COLO668 (cell line): ENCODE results near the gene OR2T29.
"Not testable (repeated sequence)": the region's sequence is repeated elsewhere in the genome, so short reads cannot be mapped to it uniquely, and the experiment has no call there.

Experiments used
- DNase-seq: peaks from one replicate; lab custom pipeline; 2025; ENCODE audit not compliant: unreplicated experiment; lab: John Stamatoyannopoulos, UW

The OR2T29 gene, protein sequence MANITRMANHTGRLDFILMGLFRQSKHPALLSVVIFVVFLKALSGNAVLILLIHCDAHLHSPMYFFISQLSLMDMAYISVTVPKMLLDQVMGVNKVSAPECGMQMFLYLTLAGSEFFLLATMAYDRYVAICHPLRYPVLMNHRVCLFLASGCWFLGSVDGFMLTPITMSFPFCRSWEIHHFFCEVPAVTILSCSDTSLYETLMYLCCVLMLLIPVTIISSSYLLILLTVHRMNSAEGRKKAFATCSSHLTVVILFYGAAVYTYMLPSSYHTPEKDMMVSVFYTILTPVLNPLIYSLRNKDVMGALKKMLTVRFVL

DNA sequence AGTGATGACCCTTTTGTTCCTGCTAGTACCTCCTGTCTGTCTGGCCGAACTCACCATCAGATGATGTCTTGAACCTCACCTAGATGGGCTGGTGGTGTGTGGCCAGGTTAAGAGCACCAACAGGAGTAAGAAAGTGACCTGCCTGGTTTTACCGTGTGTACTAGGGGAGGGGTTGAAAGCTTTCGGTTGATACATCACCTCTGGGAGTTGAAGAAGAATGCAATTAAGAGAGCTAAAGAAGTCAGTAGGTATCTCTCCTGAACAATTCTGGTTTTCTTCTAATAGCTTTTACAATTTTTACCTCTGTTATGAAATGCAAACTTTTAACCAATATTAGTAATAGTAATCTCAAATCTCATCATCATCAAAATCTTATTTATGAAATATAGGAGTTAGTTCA, at the start of gene OR2T29:
Gene OR2T29 (minus strand): TSS at position 101 of the 400 bp plus-strand sequence. CDS start 3,281 bp downstream, outside the sequence.
- DNase-seq: not testable (repeated sequence)

DNA sequence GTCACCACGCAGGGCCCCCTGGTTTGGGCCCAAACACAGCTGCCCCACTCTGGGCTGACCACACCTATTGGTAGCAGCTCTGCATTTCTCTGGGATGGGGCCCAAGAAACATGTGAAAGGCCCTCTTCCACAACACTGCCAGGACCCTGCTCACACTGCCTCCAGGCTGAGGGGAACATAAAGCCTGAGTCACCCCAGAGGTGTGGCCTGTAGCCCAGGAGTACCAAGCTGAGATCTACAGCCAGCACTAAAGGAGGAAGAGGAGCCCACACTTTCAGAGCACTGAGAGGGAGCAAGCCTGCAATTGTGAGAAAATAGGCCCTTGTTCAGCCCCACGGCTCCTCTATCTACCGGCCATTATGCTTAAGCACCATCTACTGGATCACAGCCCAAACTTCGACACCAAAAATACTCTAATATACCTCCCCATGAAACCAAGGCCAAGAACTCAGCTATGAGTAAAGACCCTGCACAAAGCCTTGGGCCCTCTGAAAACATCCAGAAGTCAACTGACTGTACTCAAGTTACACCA, 49.4 kb upstream of the OR2T29 start:
- no peak for DNase-seq

DNA sequence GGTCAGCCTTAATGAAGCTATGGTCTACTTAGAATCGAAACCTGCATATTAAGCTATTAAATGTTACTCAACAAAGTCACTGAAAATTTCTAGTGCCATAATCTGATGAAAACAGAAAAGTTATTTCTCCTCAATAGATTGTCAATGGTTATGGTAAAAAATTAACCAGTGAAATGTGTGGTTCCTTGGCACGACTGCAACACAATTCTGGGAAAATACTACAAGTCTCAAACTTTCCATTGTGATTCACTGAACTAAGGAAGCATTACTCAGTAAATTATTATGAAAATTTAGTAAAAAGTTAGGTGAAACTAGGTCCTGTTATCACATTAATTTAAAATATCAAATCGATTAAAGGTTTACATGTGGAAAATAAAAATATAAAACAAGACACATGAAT, 47.7 kb upstream of the OR2T29 start:
- DNase-seq: no peak

DNA sequence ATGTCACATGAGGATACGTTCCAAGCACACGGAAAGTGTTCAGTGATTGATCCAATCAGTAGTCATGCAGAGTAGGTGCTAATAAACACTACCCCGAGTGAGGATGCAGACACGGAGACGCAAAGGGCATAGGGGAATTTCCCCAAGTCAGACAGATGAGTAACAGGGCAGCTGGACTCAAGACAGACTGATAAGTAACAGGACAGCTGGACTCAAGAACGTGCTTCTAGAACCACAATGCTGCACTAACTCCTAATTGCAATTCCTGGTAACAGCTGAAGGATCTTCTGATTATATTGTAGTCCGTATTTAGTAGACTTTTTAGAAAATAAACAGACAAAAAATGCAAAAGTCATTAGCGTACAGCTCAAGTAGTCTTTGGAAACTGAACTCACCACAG, 36.8 kb upstream of the OR2T29 start:
- no peak for DNase-seq

DNA sequence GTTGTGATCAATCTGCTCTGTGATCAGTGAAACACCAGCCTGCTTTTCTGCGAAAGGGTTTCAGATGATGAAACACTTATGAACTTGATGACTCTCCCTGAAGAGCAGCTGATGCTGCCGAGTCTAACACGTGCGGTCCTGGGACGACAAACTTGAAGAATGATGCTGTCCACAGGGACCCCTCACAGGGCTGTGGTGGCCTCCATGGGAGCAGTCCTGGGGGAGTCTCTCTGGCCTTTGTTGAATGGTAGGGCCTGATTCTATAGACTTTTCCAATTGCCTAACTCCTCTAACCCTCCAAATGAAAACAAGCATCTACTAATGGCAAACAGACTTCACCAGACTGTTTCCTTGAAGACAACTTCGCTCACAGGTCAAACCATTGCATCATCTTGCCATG, 35.0 kb upstream of the OR2T29 start, which contains the start of gene OR2T10:
Gene OR2T10 (minus strand): TSS at position 112 of the 400 bp plus-strand sequence. CDS start 3,932 bp downstream, outside the sequence.
- DNase-seq: no peak

DNA sequence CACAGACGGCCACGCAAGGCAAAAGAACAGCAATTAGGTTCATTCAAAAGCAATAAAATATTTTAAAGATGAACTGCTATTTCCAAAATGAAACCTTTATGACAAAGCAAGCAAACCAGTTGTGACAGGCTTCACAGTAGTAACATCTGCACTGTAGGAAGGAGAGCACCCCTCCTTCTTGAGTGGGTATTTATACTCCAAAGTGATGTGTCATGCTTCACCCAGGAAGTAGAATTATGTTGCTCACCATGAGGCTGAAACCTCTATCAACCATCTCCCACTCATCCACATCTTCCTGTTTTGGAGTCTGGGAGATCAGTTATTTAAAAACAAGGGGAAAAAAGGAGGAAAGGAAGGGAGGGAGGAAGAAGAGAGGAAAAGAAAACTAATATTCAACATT, 34.0 kb upstream of the OR2T29 start:
- no peak for DNase-seq

DNA sequence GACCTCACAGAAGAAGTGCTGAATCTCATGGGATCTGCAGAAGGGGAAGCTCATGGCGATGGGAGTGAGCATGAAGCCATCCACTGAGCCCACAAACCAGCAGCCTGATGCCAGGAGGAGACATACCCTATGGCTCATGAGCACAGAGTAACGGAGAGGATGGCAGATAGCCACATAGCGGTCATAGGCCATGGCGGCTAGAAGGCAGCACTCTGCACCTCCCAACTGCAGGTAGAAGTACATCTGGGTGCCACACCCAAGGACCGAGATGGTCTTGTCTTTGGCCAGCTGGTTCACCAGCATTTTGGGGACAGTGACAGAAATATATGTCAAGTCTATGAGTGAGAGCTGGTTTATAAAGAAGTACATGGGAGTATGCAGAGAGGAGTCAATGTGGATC, 30.7 kb upstream of the OR2T29 start:
- no peak for DNase-seq

DNA sequence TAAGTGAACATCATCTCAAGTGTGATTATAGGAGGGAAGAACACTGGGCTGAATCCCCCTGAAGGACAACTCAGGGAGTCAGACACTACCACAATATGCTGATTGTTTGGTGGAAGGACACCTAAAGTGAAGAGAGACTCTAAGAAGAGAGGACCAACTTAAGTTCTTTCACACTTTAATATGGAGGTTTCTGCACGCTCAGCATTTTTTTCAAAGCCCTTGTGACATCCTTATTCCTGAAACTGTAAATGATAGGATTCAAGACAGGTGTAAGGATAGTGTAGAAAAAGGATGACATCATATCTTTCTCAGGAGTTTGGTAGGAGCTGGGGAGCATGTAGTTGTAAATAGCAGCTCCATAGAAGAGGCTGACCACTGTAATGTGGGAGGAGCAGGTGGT, 30.1 kb upstream of the OR2T29 start:
- no peak for DNase-seq

DNA sequence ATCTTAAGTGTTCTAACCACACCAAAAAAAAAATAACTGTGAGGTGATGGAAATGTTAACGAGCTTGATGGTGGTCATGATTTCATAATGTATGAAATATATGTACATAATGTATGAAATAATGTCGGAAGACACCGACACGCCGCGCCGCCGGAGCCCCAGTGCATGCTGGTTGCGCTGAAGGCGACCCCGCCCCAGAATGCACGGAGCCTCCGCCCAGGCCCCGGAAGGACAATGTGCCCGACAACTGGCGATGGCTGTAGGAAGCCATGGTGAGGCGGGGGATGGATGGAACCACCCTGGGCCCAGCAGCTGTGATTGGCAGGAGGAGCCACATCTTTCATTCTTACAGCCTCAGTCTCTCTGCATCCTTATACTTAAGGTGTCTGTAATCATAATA, 27.5 kb upstream of the OR2T29 start:
- DNase-seq: no peak

DNA sequence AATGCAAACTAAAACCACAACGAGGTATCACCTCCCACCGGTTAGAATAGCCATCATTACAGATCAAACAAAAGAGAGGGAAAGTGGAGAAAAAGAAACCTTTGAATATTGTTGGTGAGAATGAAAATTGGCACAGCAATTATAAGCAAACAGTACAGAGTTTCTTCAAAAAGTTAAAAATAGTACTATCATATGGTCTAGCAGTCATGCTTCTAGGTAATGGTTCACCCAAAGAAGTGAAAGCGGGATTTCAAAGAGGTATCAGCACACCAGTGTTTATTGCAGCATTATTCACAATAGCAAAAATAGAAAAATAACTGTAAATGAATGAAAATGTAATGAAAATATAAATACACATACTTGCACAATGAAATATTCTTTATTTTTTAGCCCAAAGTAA, 26.8 kb upstream of the OR2T29 start:
- DNase-seq: no peak

DNA sequence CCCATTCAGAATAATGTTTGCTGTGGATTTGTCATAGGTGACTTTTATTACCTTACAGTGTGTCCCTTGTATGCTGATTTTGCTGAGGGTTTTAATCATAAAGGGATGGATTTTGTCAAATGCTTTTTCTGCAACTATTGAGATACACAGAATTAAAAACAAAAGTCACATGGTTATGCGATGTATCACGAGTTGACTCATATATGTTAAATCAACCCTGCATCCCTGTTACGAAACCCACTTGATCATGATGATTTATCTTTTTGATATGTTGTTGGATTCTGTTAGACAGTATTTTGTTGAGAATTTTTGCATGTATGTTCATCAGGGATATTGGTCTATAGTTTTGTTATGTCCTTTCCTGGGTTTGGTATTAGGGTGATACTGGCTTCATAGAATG, 22.7 kb upstream of the OR2T29 start:
- no peak for DNase-seq

DNA sequence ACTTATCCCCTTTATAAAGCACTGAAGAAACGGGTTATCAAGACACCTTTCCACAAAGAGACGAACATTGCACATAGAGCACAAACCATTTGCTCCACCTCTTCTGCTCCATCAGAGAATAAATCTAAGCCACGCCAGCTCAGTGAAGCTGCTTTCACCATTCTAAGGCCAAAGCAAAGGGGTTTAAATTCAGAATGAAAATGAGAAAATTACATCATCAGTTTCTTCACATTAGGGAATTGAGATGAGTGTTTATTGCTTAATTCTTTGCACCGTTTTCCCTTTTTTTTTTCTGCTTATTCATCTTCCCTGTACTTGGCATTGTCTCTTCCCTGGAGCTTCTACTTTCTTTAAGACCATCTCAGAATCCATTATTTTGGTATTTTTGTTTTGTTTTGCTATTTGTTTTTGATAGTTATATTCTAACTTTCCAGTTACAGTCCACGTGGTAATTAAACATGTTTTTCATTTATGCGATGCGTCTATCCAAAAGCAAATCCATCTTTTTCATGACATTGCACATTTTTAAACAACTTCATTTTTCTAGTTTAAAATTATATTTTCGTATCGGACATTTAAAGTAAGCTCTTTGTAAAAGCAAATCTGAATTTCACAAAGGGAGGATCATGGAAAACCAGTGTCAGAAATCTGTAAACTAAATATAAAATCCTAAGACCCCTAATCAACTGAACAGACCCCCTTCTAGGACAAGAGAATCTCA, 13.8 kb upstream of the OR2T29 start:
- no peak for DNase-seq

DNA sequence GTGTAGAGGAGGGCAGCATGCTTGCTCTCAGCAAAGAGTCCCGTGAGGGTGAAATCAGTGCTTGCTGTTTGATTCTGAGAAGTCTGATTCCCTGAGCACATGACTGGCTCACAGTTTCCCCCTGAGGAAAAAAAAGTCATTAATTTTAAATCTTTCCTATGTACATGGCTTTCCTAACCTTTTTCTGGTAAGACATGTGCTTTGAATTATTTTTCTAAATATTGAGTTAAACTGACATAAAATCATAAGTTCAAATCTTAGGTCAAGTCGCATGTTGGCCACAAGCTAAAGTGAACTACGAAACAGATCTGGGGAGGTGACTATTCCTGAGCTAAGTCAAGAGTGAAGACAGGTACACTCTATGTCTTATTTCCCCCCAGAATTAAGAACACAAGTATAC, 12.1 kb upstream of the OR2T29 start, which contains the start of gene OR2T34:
Gene OR2T34 (minus strand): TSS at position 101 of the 400 bp plus-strand sequence. CDS start 0 bp downstream, at position 101.
- DNase-seq: not testable (repeated sequence)

DNA sequence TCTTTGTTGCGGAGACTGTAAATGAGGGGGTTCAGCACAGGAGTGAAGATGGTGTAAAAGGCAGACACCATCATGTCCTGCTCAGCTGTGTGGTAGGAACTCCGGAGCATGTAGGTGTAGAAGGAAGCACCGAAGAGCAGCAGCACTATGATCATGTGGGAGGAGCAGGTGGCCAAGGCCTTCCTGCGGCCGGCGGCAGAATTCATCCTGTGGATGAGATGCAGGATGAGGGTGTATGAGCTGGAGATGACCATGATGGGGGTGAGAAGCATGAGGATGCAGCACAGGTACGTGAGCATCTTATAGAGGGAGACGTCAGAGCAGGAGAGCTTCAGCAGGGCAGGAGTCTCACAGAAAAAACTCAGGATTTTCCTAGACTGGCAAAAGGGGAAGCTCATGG, 11.3 kb upstream of the OR2T29 start:
- DNase-seq: not testable (repeated sequence)

DNA sequence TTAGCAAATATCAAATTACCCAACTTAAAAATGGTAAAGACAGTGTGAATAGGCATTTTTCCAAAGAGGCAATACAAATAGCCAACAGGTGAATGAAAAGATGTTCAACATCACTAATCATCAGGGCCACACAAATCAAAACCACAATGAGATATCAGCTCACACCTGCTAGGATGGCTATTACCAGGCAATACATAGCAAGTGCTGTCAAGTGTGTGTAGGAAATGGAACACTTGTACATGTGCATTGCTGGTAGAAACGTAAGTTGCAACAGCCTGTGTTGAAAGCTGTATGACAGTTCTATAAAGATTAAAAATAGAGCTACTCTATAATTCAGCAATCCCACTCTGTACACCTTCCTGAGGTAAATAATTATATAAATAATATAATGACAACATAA, 9.5 kb upstream of the OR2T29 start:
- DNase-seq: not testable (repeated sequence)

DNA sequence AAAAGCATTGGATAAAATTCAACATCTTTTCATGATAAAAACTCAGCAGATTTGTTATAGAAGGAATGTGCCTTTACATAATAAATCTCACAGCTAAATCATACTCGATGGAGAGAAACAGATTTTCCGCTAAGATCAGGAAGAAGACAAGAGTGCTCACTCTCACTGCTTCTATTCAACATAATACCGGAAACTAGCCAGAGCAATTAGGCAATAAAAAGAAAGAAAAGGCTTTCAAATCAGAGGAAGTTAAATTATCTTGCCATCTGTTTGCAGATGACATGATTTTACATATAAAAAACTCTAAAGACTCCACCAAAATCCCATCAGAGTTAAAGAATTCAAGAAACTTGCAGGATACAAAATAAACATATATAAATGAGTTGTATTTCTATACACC, 8.2 kb upstream of the OR2T29 start:
- DNase-seq: not testable (repeated sequence)

DNA sequence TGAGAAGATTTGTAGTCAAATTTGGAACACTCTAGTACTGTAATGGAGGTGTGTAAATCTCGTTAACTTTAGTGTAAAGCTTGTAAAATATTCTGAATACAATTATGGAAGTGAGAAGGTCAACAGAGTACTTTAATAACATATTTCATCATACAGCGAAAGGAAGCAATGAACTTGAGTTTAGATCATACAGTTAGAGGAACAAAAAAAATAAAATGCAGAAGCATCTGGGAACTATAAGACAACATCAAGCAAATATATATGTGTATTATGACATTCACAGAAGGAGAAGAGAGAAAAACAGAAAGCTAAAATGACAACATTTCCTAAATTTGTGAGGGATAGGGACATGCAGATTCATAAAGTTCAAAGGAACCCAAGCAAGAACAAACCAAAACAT, 6.5 kb upstream of the OR2T29 start:
- not testable (repeated sequence) for DNase-seq

DNA sequence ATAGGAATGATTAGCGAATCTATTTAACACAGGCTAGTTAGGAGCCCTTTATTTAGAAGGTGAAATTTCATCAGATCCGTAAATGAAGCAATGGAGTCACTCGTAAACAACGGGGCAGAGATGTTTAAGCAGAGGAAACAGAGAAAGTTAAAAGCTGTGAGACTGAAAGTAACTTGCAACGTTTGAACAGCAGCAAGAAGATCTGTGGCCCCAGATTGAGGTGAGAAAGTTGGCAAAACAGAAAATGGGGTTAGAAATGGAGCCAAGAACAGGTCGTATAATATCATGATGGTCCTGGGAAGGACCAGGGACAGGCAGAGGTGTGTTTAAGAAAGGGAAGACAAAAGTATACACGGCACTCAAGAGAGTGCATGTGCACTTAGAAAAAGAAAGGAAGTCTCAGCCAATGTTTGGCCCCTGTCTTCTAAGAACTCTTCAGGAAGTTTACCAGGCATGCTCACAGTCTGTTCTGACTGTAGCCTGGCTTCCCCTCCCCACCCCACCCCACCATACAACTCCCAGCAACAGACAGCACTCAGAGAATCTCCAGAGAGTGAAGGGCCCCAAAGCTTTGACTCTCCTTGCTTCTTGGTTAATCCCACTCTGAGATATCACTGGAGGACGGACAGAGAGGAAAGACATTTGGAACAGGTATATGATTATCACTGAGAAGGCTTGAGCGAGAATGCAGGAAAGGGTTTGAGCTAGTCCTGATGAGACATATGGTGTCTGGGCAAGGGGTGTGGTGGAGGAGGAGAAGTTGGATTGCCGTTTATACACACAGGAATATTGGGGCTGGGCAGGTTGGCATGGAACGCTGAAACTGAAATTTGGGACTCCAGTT, 3.2 kb upstream of the OR2T29 start:
- not testable (repeated sequence) for DNase-seq

DNA sequence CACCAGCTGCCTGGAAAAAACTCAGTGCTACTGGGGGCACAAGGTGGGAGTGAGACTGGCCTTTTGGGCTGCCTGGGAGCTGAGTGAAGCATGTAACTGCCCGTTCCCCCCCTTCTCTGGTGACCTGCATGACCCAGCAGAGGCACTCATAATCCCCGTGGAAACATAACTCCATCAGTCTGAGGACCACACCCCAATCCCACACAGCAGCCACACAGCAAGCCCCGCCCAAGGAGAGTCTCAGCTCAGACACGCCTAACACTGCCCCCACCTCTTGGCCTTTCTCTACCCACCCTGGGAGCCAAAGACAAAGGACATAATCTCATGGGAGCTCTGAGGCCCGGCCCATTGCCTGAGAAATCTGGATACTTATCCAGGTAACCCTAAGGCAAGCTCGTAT, 11.5 kb downstream of the OR2T29 start:
- DNase-seq: not testable (repeated sequence)

DNA sequence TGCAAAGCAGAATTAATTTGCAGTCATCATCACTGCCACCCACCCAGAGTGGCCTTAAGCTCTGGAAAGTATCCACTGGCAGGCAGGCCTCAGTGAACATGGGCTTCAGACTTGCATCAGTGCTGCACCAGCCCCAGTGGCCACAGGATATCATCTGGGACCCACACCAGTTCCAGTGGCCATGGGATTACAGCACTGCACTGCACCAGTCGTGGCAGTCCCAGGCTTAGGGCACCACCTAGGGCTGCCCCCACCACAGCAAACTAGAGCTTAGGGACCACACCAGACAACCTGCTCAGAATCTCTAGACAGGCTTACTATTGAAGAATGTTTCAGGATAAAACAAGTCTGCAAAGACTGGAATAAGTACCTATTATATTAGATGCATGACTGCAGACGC, 15.2 kb downstream of the OR2T29 start:
- DNase-seq: not testable (repeated sequence)

DNA sequence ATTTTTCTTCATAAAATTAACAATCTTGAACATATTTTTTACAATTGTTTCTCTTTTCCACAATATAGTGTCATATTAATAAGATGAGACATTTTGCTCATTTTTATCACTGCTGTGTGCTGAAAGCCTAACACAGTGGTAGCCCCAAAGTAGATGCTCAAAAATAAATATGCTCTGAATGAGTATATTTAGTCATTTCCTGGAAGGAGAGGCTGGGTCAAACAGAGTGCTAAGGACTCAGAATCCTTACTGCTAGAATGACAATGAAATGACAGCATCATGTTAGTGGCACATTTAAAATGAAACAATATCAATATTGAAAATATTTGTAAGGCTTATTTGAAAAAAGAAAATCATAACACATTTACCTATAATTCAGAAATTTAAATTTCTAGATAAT, 25.1 kb downstream of the OR2T29 start:
- not testable (repeated sequence) for DNase-seq
